Measurements from ENCODE around the gene LINGO3. TPM values are rescaled to one million over a fixed set of nuclear protein-coding genes. Genes with fewer than 3 reads are reported as not detected.

LINGO3 gene
- total RNA-seq: 1 to 10 TPM; 2.1 to 3.5 TPM
- 0.45 TPM for polyA plus RNA-seq (ENCODE audit: insufficient read depth, low read depth, low replicate concordance)
- long read RNA-seq, donor 1, partial matches to known transcripts: 0 of 1 reads
- long read RNA-seq, donor 1, other reads (novel, unspliced or antisense): 0 of 1 reads
- long read RNA-seq, donor 2: 0 reads

- H3K4me3 ChIP-seq: peak within 1 kb of the TSS in 1 of 2 donors; percentile 20
- TF ChIP-seq POLR2A (IDR thresholded peaks at IDR 0.05) (no peak), CTCF (IDR thresholded peaks at IDR 0.05) (no peak)
- H3K9me3 ChIP-seq: no peaks in the 10 kb centered on the region
- H3K27ac ChIP-seq: no peak within 1 kb of the TSS
- WGBS, 2 donors: 5% methylated on average over 3 to 50 of the region's 63 CpGs
- intact Hi-C loops (cut with DNase I; ENCODE audit: low total_unique reads): no loop called here
- H3K4me1 ChIP-seq: no peaks in the 10 kb centered on the region
- DNase-seq: no peak
- no peaks in the 10 kb centered on the region for H3K27me3 ChIP-seq
- H3K36me3 ChIP-seq (ENCODE audit: low read depth, missing control alignments): no peaks in the 10 kb centered on the region
These were observed at the start of gene LINGO3 for GRCh38 chr19:2308114-2308556. LINGO3 (minus strand) TSS chr19:2308154; CDS start chr19:2291776, 16,378 bp downstream.

GRCh38 chr19:2356036-2356646 lies 48.2 kb upstream of the LINGO3 start:
- TF ChIP-seq POLR2A (IDR thresholded peaks at IDR 0.05) (no peak), CTCF (IDR thresholded peaks at IDR 0.05) (no peak)
- 85 to 87% methylated on average over 20 to 21 of the region's 21 CpGs for WGBS, 2 donors
- DNase-seq: no peak
- H3K4me3 ChIP-seq: no peak overlapping the region
- H3K27me3 ChIP-seq: no peaks in the 10 kb centered on the region
- H3K27ac ChIP-seq: no peak overlapping the region
- no peaks in the 10 kb centered on the region for H3K4me1 ChIP-seq
- H3K9me3 ChIP-seq: no peaks in the 10 kb centered on the region
- H3K36me3 ChIP-seq (ENCODE audit: low read depth, missing control alignments): no peaks in the 10 kb centered on the region
- intact Hi-C loops (cut with DNase I; ENCODE audit: low total_unique reads): no loop called here

- no peak overlapping the region for H3K27ac ChIP-seq
- no peaks in the 10 kb centered on the region for H3K36me3 ChIP-seq (ENCODE audit: low read depth, missing control alignments)
- H3K9me3 ChIP-seq: no peaks in the 10 kb centered on the region
- H3K4me1 ChIP-seq: no peaks in the 10 kb centered on the region
- 88 to 90% methylated on average over 24 of the region's 24 CpGs for WGBS, 2 donors
- H3K4me3 ChIP-seq: no peak overlapping the region
- no peak for TF ChIP-seq CTCF (IDR thresholded peaks at IDR 0.05)
- no peak for TF ChIP-seq POLR2A (IDR thresholded peaks at IDR 0.05)
- no peak for DNase-seq
- H3K27me3 ChIP-seq: no peaks in the 10 kb centered on the region
- intact Hi-C loops (cut with DNase I; ENCODE audit: low total_unique reads): no loop called here
These were observed 47.4 kb upstream of the LINGO3 start for GRCh38 chr19:2355168-2356035.

- 92 to 93% methylated on average over 12 to 17 of the region's 17 CpGs for WGBS, 2 donors
- H3K27me3 ChIP-seq: no peaks in the 10 kb centered on the region
- intact Hi-C loops (cut with DNase I; ENCODE audit: low total_unique reads): no loop called here
These were observed 46.7 kb upstream of the LINGO3 start for GRCh38 chr19:2354670-2355069.

More at GRCh38 chr19:2354670-2355069, 46.7 kb upstream of the LINGO3 start:
- no peaks in the 10 kb centered on the region for H3K36me3 ChIP-seq (ENCODE audit: low read depth, missing control alignments)
- H3K4me1 ChIP-seq: no peaks in the 10 kb centered on the region
- H3K9me3 ChIP-seq: no peaks in the 10 kb centered on the region
- no peak overlapping the region for H3K27ac ChIP-seq
- TF ChIP-seq POLR2A (IDR thresholded peaks at IDR 0.05) (no peak), CTCF (IDR thresholded peaks at IDR 0.05) (no peak)
- H3K4me3 ChIP-seq: no peak overlapping the region
- no peak for DNase-seq

All from testis (tissue), 5 donors.